Endothelial cell of umbilical vein (primary cell): ENCODE measurements around the gene SCGN. TPM values are rescaled to one million over a fixed set of nuclear protein-coding genes. Genes with fewer than 3 reads are reported as not detected.

Experiments
- BruUV-seq: library from RNA; stranded (reverse); fragments of 400-500 nt; replicated peaks from 2 replicates; lab custom pipeline; 2021; lab: Mats Ljungman, UMichigan
- CTCF ChIA-PET: fragments of 300-600, 350-600 bp; sonication (Branson Sonifier 250); formaldehyde crosslinking; loops from one replicate; lab custom pipeline; 2021; ENCODE audit warnings: antibody characterized with exemption, inconsistent platforms; lab: Charles Lee
- POLR2A ChIA-PET: fragments of 300-600, 350-600 bp; sonication (Branson Sonifier 250); formaldehyde crosslinking; loops from one replicate; lab custom pipeline; 2021; ENCODE audit warnings: antibody characterized with exemption, inconsistent platforms; lab: Charles Lee
- DNase-seq: peaks from one replicate; pipeline ENCODE4 v3.0.0-alpha.2; 2011; ENCODE audit warnings: low read depth, low spot score
- FAIRE-seq: peaks from 2 replicates; lab custom pipeline; 2011; peaks lifted over from hg19 to GRCh38; lab: Jason Lieb, UNC
- H2AFZ ChIP-seq: 2 replicates; pipeline ENCODE4 v1.6.0; 2012; ENCODE audit warnings: low read depth, low read length, control low read depth, inconsistent platforms
- H3K27ac ChIP-seq: 2 replicates; pipeline ENCODE4 v1.5.1; 2011; ENCODE audit warnings: low read depth, mild to moderate bottlenecking, control low read depth, low read length, moderate library complexity; ENCODE audit not compliant: insufficient read depth
- H3K27me3 ChIP-seq, 2 experiments: 2 replicates each; pipeline versions ENCODE4 v1.6.0 to v1.6.1; 2011; ENCODE audit warnings: low read length in 2 of 2, mixed read lengths in 1 of 2; ENCODE audit not compliant: control insufficient read depth in 2 of 2, insufficient read depth in 2 of 2
- H3K36me3 ChIP-seq, 2 experiments: 2 replicates in 1 of 2; 3 replicates in 1 of 2; pipeline ENCODE4 v1.5.1; 2011; ENCODE audit warnings: low read length in 2 of 2, mild to moderate bottlenecking in 1 of 2, moderate library complexity in 1 of 2; ENCODE audit not compliant: control insufficient read depth in 2 of 2, insufficient read depth in 2 of 2; ENCODE audit errors: extremely low read depth in 1 of 2
- H3K4me1 ChIP-seq: 3 replicates; pipeline ENCODE4 v1.5.1; 2011; ENCODE audit warnings: mild to moderate bottlenecking, low read length; ENCODE audit not compliant: control insufficient read depth, insufficient read depth; ENCODE audit errors: extremely low read depth
- H3K4me2 ChIP-seq: 2 replicates; pipeline ENCODE4 v1.6.1; 2011; ENCODE audit warnings: low read length, control low read depth, mixed read lengths; ENCODE audit not compliant: insufficient read depth
- H3K4me3 ChIP-seq, 3 experiments: fragments of 200-600 bp in 1 of 3; sonication (generic), shearing (Covaris generic) in 1 of 3; replicated peaks in 1 of 3; 2 replicates each; pipeline ENCODE4 v1.5.1; 2011 to 2016; ENCODE audit warnings: control low read depth in 3 of 3, low read length in 3 of 3, mild to moderate bottlenecking in 2 of 3, inconsistent platforms in 1 of 3, low read depth in 1 of 3, moderate library complexity in 1 of 3; ENCODE audit not compliant: insufficient read depth in 1 of 3
- H3K79me2 ChIP-seq: 2 replicates; pipeline ENCODE4 v1.6.0; 2012; ENCODE audit warnings: low read length, inconsistent platforms; ENCODE audit not compliant: control insufficient read depth, insufficient read depth
- H3K9ac ChIP-seq: replicated peaks from 2 replicates; pipeline ENCODE3; 2011; ENCODE audit warnings: low read length, control low read depth; ENCODE audit not compliant: insufficient read depth; ENCODE audit errors: extremely low read depth
- H3K9me1 ChIP-seq: replicated peaks from 3 replicates; pipeline ENCODE4 v1.6.0; 2011; ENCODE audit warnings: mild to moderate bottlenecking, low read length; ENCODE audit not compliant: control insufficient read depth, insufficient read depth; ENCODE audit errors: extremely low read depth
- H3K9me3 ChIP-seq: replicated peaks from 2 replicates; pipeline ENCODE4 v1.5.1; 2012; ENCODE audit warnings: low read length, inconsistent platforms; ENCODE audit not compliant: control insufficient read depth, insufficient read depth
- H4K20me1 ChIP-seq: replicated peaks from 2 replicates; pipeline ENCODE3; 2011; ENCODE audit warnings: mild to moderate bottlenecking, low read length; ENCODE audit not compliant: control insufficient read depth, insufficient read depth; ENCODE audit errors: extremely low read depth
- POLR2AphosphoS5 ChIP-seq: IDR thresholded peaks from 2 replicates; pipeline ENCODE4 v1.6.1; 2012; ENCODE audit warnings: low read depth, mild to moderate bottlenecking, control low read depth, low read length, moderate library complexity; ENCODE audit not compliant: insufficient read depth
- dilution Hi-C: fragments of 300-500 bp; cut with MboI; formaldehyde crosslinking; loops from one replicate; pipeline ENCODE4 v1.15.0; 2019; ENCODE audit warnings: low sequenced_read_pairs; ENCODE audit not compliant: extremely low pct_ligation_motif_present
- intact Hi-C: fragments of 100-400 bp; cut with micrococcal nuclease; formaldehyde crosslinking; loops from one replicate; pipeline ENCODE4 v1.10.0; 2022
- polyA plus RNA-seq, 4 experiments: library from polyadenylated mRNA; depleted of rRNA in 3 of 4; stranded (reverse) in 3 of 4; unstranded in 1 of 4; fragments of >200 nt; gene quantifications; 2 replicates each; pipeline versions ENCODE4 v1.2.1 to v1.2.3, GENCODE V29; 2011 to 2012; ENCODE audit warnings: missing spikeins in 1 of 4
- total RNA-seq: library from RNA; stranded (reverse); gene quantifications from 2 replicates; pipeline ENCODE4 v1.2.3, GENCODE V29; 2021
- TF ChIP-seq, protein P1 (sequence below), 2 donors: IDR thresholded peaks; 1 replicate in 1 of 2; 2 replicates in 1 of 2; pipeline ENCODE4 v1.5.1; 2011; ENCODE audit warnings: low read length in 2 of 2, mild to moderate bottlenecking in 2 of 2, moderate library complexity in 2 of 2, control low read depth in 1 of 2, inconsistent platforms in 1 of 2, low read depth in 1 of 2; ENCODE audit not compliant: insufficient read depth in 1 of 2; ENCODE audit errors: extremely low read depth in 1 of 2

SCGN gene
- total and polyA plus RNA-seq, 2 donors (not counting 3 experiments of a cell fraction or from before 2014, with no cell fraction given), result not detected

- peak; percentile 62 for FAIRE-seq
- Histone ChIP-seq H3K9me3 (no peaks in the 10 kb centered on the region), H3K9me1 (no peaks in the 10 kb centered on the region), H3K4me1 (peaks cover 23% of the 10 kb centered on the region), H2AFZ (no peak overlapping the region), H3K36me3 (no peaks in the 10 kb centered on the region), H3K4me2 (no peak overlapping the region), H3K79me2 (no peaks in the 10 kb centered on the region), H4K20me1 (no peaks in the 10 kb centered on the region), H3K9ac (no peak overlapping the region), H3K4me3 (no peak overlapping the region), H3K27me3 (no peaks in the 10 kb centered on the region), H3K27ac (no peak overlapping the region)
- intact Hi-C loops (loop anchor here (1.0 to 10.0 kb wide), 5 partner anchors 46 to 495 kb away; partner anchors contain the start of genes CARMIL1 and SCGN), dilution Hi-C loops (no loop called here)
- DNase-seq, result peak; percentile 48
- BruUV-seq, result no TSS peak
- POLR2A ChIA-PET, result no interaction called here
- CTCF ChIA-PET, result interaction anchor here (0.6 to 4.8 kb wide), 52 partner anchors 9 to 525 kb away, joined by 3 to 77 read pairs (median 5); partner anchors contain the start of genes CARMIL1 and SCGN
- TF ChIP-seq, protein P1, sequence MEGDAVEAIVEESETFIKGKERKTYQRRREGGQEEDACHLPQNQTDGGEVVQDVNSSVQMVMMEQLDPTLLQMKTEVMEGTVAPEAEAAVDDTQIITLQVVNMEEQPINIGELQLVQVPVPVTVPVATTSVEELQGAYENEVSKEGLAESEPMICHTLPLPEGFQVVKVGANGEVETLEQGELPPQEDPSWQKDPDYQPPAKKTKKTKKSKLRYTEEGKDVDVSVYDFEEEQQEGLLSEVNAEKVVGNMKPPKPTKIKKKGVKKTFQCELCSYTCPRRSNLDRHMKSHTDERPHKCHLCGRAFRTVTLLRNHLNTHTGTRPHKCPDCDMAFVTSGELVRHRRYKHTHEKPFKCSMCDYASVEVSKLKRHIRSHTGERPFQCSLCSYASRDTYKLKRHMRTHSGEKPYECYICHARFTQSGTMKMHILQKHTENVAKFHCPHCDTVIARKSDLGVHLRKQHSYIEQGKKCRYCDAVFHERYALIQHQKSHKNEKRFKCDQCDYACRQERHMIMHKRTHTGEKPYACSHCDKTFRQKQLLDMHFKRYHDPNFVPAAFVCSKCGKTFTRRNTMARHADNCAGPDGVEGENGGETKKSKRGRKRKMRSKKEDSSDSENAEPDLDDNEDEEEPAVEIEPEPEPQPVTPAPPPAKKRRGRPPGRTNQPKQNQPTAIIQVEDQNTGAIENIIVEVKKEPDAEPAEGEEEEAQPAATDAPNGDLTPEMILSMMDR (IDR thresholded peaks at IDR 0.05; ENCODE audit: extremely low read depth in 1 of 2, insufficient read depth in 1 of 2, low read depth in 1 of 2, low read length in 2 of 2), result peak; percentile 35 to 42
- TF ChIP-seq POLR2AphosphoS5, result no peak
These were observed 66.1 kb downstream of the SCGN start for GRCh38 chr6:25717866-25718740.
